IMR-90 (cell line): ENCODE data around the gene CD1D. TPM values are rescaled to one million over a fixed set of nuclear protein-coding genes. Genes with fewer than 3 reads are reported as not detected.
"Not testable (repeated sequence)": the region's sequence is repeated elsewhere in the genome, so short reads cannot be mapped to it uniquely, and the experiment has no call there.

Experiments used
- ATAC-seq: fragments of 200-7000 bp; cut with Tn5 transposase; 2 replicates; pipeline ENCODE4 v1.9.1; 2020; ENCODE audit warnings: low read depth, mild to moderate bottlenecking, moderate library complexity
- BruUV-seq: library from RNA; stranded (reverse); fragments of 400-500 nt; replicated peaks from 2 replicates; lab custom pipeline; 2021; lab: Mats Ljungman, UMichigan
- CTCF ChIA-PET: fragments of 300-600 bp; formaldehyde crosslinking; extraction: SDS; loops from one replicate; lab custom pipeline; 2021; ENCODE audit warnings: antibody characterized with exemption; lab: Yijun Ruan, JAX
- POLR2A ChIA-PET: fragments of 300-600 bp; sonication (Branson Sonifier 250); formaldehyde crosslinking; loops from one replicate; lab custom pipeline; 2022; ENCODE audit warnings: antibody characterized with exemption; ENCODE audit not compliant: unreplicated experiment; lab: Charles Lee
- DNase-seq: peaks from one replicate; pipeline ENCODE4 v3.0.0; 2013
- H2AFZ ChIP-seq: replicated peaks from 2 replicates; pipeline ENCODE3; 2013; ENCODE audit warnings: low read length, mild to moderate bottlenecking; ENCODE audit not compliant: poor library complexity
- H2AK5ac ChIP-seq: 2 replicates; pipeline ENCODE4 v1.6.1; 2013; ENCODE audit warnings: low read depth, low read length, inconsistent platforms
- H2AK9ac ChIP-seq: replicated peaks from 2 replicates; pipeline ENCODE3; 2013; ENCODE audit warnings: mild to moderate bottlenecking, low read depth, low read length, moderate library complexity; ENCODE audit not compliant: poor library complexity
- H2BK120ac ChIP-seq: 2 replicates; pipeline ENCODE4 v1.6.1; 2013; ENCODE audit warnings: low read depth, low read length, inconsistent platforms
- H2BK15ac ChIP-seq: 3 replicates; pipeline ENCODE4 v1.6.1; 2013; ENCODE audit warnings: low read depth, low read length, inconsistent platforms
- H2BK20ac ChIP-seq: 2 replicates; pipeline ENCODE4 v1.6.1; 2013; ENCODE audit warnings: low read depth, mild to moderate bottlenecking, inconsistent platforms, low read length, moderate library complexity
- H2BK5ac ChIP-seq: 2 replicates; pipeline ENCODE4 v1.6.1; 2013; ENCODE audit warnings: mild to moderate bottlenecking, low read depth, low read length, inconsistent platforms; ENCODE audit not compliant: poor library complexity, severe bottlenecking
- H3K14ac ChIP-seq: replicated peaks from 2 replicates; pipeline ENCODE4 v1.6.1; 2013; ENCODE audit warnings: low read depth, low read length, inconsistent platforms
- H3K18ac ChIP-seq: 2 replicates; pipeline ENCODE4 v1.6.1; 2013; ENCODE audit warnings: low read depth, low read length, control low read depth
- H3K23ac ChIP-seq: 2 replicates; pipeline ENCODE4 v1.6.1; 2013; ENCODE audit warnings: low read depth, low read length, inconsistent platforms
- H3K27ac ChIP-seq: 2 replicates; pipeline ENCODE4 v1.5.1; 2013; ENCODE audit warnings: mild to moderate bottlenecking, control low read depth, low read length; ENCODE audit not compliant: insufficient read depth
- H3K27me3 ChIP-seq: 2 replicates; pipeline ENCODE4 v1.6.1; 2013; ENCODE audit warnings: low read length; ENCODE audit not compliant: control insufficient read depth, insufficient read depth
- H3K36me3 ChIP-seq: 2 replicates; pipeline ENCODE4 v1.6.1; 2013; ENCODE audit warnings: low read length, mixed read lengths; ENCODE audit not compliant: control insufficient read depth, insufficient read depth
- H3K4ac ChIP-seq: 2 replicates; pipeline ENCODE4 v1.6.1; 2013; ENCODE audit warnings: low read depth, low read length, inconsistent platforms
- H3K4me1 ChIP-seq: 2 replicates; pipeline ENCODE4 v1.6.1; 2013; ENCODE audit warnings: low read length, mixed read lengths; ENCODE audit not compliant: control insufficient read depth, insufficient read depth
- H3K4me2 ChIP-seq: 2 replicates; pipeline ENCODE4 v1.6.1; 2013; ENCODE audit warnings: low read depth, mild to moderate bottlenecking, control low read depth, low read length, moderate library complexity
- H3K4me3 ChIP-seq: 2 replicates; pipeline ENCODE4 v1.5.1; 2013; ENCODE audit warnings: low read depth, mild to moderate bottlenecking, control low read depth, low read length, moderate library complexity; ENCODE audit not compliant: insufficient read depth
- H3K56ac ChIP-seq: 2 replicates; pipeline ENCODE4 v1.6.1; 2013; ENCODE audit warnings: low read length, inconsistent platforms; ENCODE audit not compliant: insufficient read depth; ENCODE audit errors: extremely low read depth
- H3K79me1 ChIP-seq, 2 experiments: 2 replicates each; pipeline ENCODE4 v1.6.1; 2013; ENCODE audit warnings: low read length in 2 of 2, inconsistent platforms in 1 of 2, low read depth in 1 of 2
- H3K9ac ChIP-seq: 2 replicates; pipeline ENCODE4 v1.6.1; 2013; ENCODE audit warnings: low read depth, low read length, control low read depth
- H3K9me1 ChIP-seq: 2 replicates; pipeline ENCODE4 v1.6.1; 2013; ENCODE audit warnings: low read length, inconsistent platforms; ENCODE audit not compliant: insufficient read depth
- H3K9me3 ChIP-seq: 2 replicates; pipeline ENCODE4 v1.6.1; 2013; ENCODE audit warnings: low read length; ENCODE audit not compliant: control insufficient read depth, insufficient read depth
- H4K20me1 ChIP-seq: 2 replicates; pipeline ENCODE4 v1.6.1; 2013; ENCODE audit warnings: low read length, inconsistent platforms; ENCODE audit not compliant: insufficient read depth
- H4K5ac ChIP-seq: 2 replicates; pipeline ENCODE4 v1.6.1; 2013; ENCODE audit warnings: mild to moderate bottlenecking, low read depth, low read length, control low read depth
- H4K8ac ChIP-seq, 2 experiments: 2 replicates each; pipeline ENCODE4 v1.6.1; 2013; ENCODE audit warnings: low read depth in 2 of 2, low read length in 2 of 2, control low read depth in 1 of 2, inconsistent platforms in 1 of 2
- H4K91ac ChIP-seq: 2 replicates; pipeline ENCODE4 v1.6.1; 2013; ENCODE audit warnings: low read depth, low read length, inconsistent platforms; ENCODE audit not compliant: insufficient read depth
- BHLHE40 ChIP-seq: fragments of 150-350 bp; IDR thresholded peaks from 2 replicates; pipeline ENCODE4 v1.6.1; 2016; ENCODE audit warnings: mild to moderate bottlenecking, low read depth, low read length
- FOS ChIP-seq: fragments of 150-350 bp; IDR thresholded peaks from 2 replicates; pipeline ENCODE4 v1.6.1; 2016; ENCODE audit warnings: low read depth, low read length
- MAFK ChIP-seq: IDR thresholded peaks from 2 replicates; pipeline ENCODE4 v1.6.1; 2012; ENCODE audit warnings: low read depth, low read length, improper control_type of control experiment
- MAZ ChIP-seq: IDR thresholded peaks from 2 replicates; pipeline ENCODE4 v1.6.1; 2012; ENCODE audit warnings: low read depth, mild to moderate bottlenecking, low read length, improper control_type of control experiment, moderate library complexity, borderline replicate concordance
- MXI1 ChIP-seq: IDR thresholded peaks from 2 replicates; pipeline ENCODE4 v1.6.1; 2012; ENCODE audit warnings: low read depth, mild to moderate bottlenecking, low read length, moderate library complexity, borderline replicate concordance
- NFE2L2 ChIP-seq: fragments of 150-350 bp; IDR thresholded peaks from 2 replicates; pipeline ENCODE4 v1.6.1; 2016; ENCODE audit warnings: low read depth, mild to moderate bottlenecking, low read length
- POLR2A ChIP-seq: IDR thresholded peaks from 2 replicates; pipeline ENCODE4 v1.6.1; 2012; ENCODE audit warnings: mild to moderate bottlenecking, low read depth, low read length
- RCOR1 ChIP-seq: IDR thresholded peaks from 2 replicates; pipeline ENCODE4 v1.6.1; 2012; ENCODE audit warnings: mild to moderate bottlenecking, low read length, improper control_type of control experiment; ENCODE audit not compliant: insufficient replicate concordance
- SMC3 ChIP-seq: fragments of 150-350 bp; IDR thresholded peaks from 2 replicates; pipeline ENCODE4 v1.6.1; 2016; ENCODE audit warnings: low read depth, mild to moderate bottlenecking, antibody characterized with exemption, low read length, moderate library complexity
- WGBS, 2 experiments: methylation state at CpG; one replicate each; pipeline versions ENCODE4 v1.1.5 to v1.1.7; 2013; ENCODE audit warnings: missing lambda C conversion rate in 2 of 2; ENCODE audit not compliant: insufficient read length in 1 of 2; ENCODE audit errors: extremely low coverage in 2 of 2; 5-methylcytosine and 5-hydroxymethylcytosine counted together
- dilution Hi-C: fragments of 300-500 bp; cut with HindIII; formaldehyde crosslinking; loops from one replicate; pipeline ENCODE4 v1.14.3; 2018; ENCODE audit warnings: low sequenced_read_pairs; ENCODE audit not compliant: unreplicated experiment
- in situ Hi-C: fragments of 300-500 bp; cut with MboI; formaldehyde crosslinking; loops from 3 replicates; pipeline ENCODE4 v1.14.3; 2019; ENCODE audit warnings: low sequenced_read_pairs, inconsistent platforms, mixed read lengths
- intact Hi-C: fragments of 100-400 bp; cut with micrococcal nuclease; formaldehyde crosslinking; loops from 2 replicates; pipeline ENCODE4 v1.10.0; 2022
- polyA plus RNA-seq, 3 experiments: library from polyadenylated mRNA; depleted of rRNA; stranded (reverse); fragments of >200 nt; gene quantifications; 2 replicates each; pipeline ENCODE4 v1.2.3, GENCODE V29; 2012; ENCODE audit warnings: low replicate concordance in 1 of 3
- total RNA-seq: library from RNA; depleted of rRNA; stranded (reverse); fragments of >200 nt; gene quantifications from 2 replicates; pipeline ENCODE4 v1.2.3, GENCODE V29; 2012
- TF ChIP-seq, protein P1 (sequence below): fragments of 150-350 bp; IDR thresholded peaks from 2 replicates; pipeline ENCODE4 v1.6.1; 2017; ENCODE audit warnings: mild to moderate bottlenecking, antibody characterized with exemption, low read length, low read depth

CD1D gene
- total and polyA plus RNA-seq, 2 of the 4 experiments (the other 2 are of a cell fraction) = not detected

DNA sequence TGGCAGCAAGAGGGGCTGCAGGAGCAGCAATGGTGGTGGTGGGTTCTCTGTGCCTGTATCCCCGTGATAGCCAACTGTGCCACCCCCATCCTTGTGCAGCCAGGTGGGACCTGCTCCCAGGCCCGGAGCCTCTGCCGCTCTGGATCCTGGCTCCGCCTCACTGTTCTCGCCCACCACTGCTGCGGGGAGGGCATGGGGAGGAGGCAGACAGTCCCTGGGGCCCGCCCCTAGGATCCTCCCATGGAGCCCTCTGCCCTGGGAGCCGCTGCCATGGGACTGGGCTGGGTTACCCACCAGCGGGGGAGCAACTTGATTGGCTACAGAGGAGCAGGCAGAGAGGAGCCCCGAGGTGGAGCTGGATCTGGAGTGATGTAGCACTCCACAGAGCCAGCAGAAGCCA lies 31.6 kb downstream of the CD1D start:
- H2BK15ac ChIP-seq = no peak overlapping the region
- H2BK5ac ChIP-seq = no peak overlapping the region
- TF ChIP-seq NFE2L2 (no peak), MXI1 (no peak), POLR2A (no peak), RCOR1 (no peak), BHLHE40 (no peak), MAZ (no peak), MAFK (no peak), SMC3 (no peak), FOS (no peak)
- TF ChIP-seq, protein P1, sequence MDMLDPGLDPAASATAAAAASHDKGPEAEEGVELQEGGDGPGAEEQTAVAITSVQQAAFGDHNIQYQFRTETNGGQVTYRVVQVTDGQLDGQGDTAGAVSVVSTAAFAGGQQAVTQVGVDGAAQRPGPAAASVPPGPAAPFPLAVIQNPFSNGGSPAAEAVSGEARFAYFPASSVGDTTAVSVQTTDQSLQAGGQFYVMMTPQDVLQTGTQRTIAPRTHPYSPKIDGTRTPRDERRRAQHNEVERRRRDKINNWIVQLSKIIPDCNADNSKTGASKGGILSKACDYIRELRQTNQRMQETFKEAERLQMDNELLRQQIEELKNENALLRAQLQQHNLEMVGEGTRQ = no peak
- no peaks in the 10 kb centered on the region for H3K9me1 ChIP-seq
- no peaks in the 10 kb centered on the region for H3K9me3 ChIP-seq
- H3K4me2 ChIP-seq = no peak overlapping the region
- H3K79me1 ChIP-seq = no peaks in the 10 kb centered on the region
- dilution Hi-C loops = no loop called here
- no peak overlapping the region for H4K8ac ChIP-seq
- H3K23ac ChIP-seq = no peak overlapping the region
- H3K18ac ChIP-seq = no peak overlapping the region
- no peaks in the 10 kb centered on the region for H3K36me3 ChIP-seq
- H2BK120ac ChIP-seq = no peak overlapping the region
- H3K27me3 ChIP-seq = no peaks in the 10 kb centered on the region
- no peak overlapping the region for H3K27ac ChIP-seq
- H3K14ac ChIP-seq = no peak overlapping the region
- 80% methylated on average over 3 of the region's 10 CpGs; no CpG with 5 or more reads in 1 of the 2 experiments for WGBS, 2 experiments
- no peak overlapping the region for H2AK5ac ChIP-seq
- no peak overlapping the region for H3K9ac ChIP-seq
- H3K4me3 ChIP-seq = no peak overlapping the region
- H4K20me1 ChIP-seq = no peaks in the 10 kb centered on the region
- H2BK20ac ChIP-seq = no peak overlapping the region
- H3K4me1 ChIP-seq = no peaks in the 10 kb centered on the region
- ChIA-PET POLR2A (no interaction called here), CTCF (no interaction called here)
- no peak overlapping the region for H3K56ac ChIP-seq
- no peak overlapping the region for H4K5ac ChIP-seq
- H4K91ac ChIP-seq = no peak overlapping the region
- in situ Hi-C loops = no loop called here
- BruUV-seq = no TSS peak
- no peak overlapping the region for H2AFZ ChIP-seq
- ATAC-seq (no peak), DNase-seq (no peak)
- intact Hi-C loops = no loop called here
- H3K4ac ChIP-seq = no peak overlapping the region
- H2AK9ac ChIP-seq = no peak overlapping the region

DNA sequence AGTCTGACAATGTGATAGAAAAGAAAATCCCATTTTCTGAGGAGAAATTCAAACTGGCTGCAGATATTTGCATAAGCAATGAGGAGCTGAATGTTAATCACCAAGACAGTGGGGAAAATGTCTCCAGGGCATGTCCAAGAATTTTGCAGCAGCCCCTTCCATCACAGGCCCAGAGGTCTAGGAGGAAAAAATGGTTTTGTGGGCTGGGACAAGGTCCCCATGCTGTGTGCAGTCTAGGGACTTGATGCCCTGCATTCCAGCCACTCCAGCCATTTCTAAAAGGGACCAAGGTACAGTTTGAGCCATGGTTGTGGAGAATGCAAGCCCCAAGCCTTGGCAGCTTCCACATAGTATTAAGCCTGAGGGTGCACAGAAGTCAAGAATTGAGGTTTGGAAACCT lies 42.8 kb downstream of the CD1D start:
- H3K27me3 ChIP-seq, H4K91ac ChIP-seq, DNase-seq, H3K9me3 ChIP-seq, H3K27ac ChIP-seq, H4K5ac ChIP-seq, H2BK5ac ChIP-seq, dilution Hi-C loops, H3K4ac ChIP-seq, H3K14ac ChIP-seq, H2AK9ac ChIP-seq, in situ Hi-C loops, H4K8ac ChIP-seq, intact Hi-C loops, CTCF ChIA-PET, H3K4me1 ChIP-seq, H2BK15ac ChIP-seq, ATAC-seq, POLR2A ChIA-PET, H3K9ac ChIP-seq, H3K23ac ChIP-seq, H2AFZ ChIP-seq, BruUV-seq, H3K4me3 ChIP-seq, H3K9me1 ChIP-seq, H3K4me2 ChIP-seq, H3K56ac ChIP-seq, H3K36me3 ChIP-seq, H3K18ac ChIP-seq, H3K79me1 ChIP-seq, H2BK120ac ChIP-seq, H2BK20ac ChIP-seq, H4K20me1 ChIP-seq, H2AK5ac ChIP-seq: not testable (repeated sequence)
